K562 (cell line): ENCODE data around the gene TK1. TPM values are rescaled to one million over a fixed set of nuclear protein-coding genes. Genes with fewer than 3 reads are reported as not detected.

Experiments used
- CBX5 ChIP-seq: IDR thresholded peaks from 2 replicates; pipeline ENCODE4 v1.6.1; 2014; ENCODE audit warnings: low read depth, borderline replicate concordance
- CREBBP ChIP-seq: IDR thresholded peaks from one replicate; pipeline ENCODE4 v1.6.1; 2012; ENCODE audit warnings: low read depth, mild to moderate bottlenecking, control low read depth, inconsistent platforms, low read length
- DMBX1 ChIP-seq: fragments of 250-450 bp; sonication (Bioruptor Pico); IDR thresholded peaks from 2 replicates; pipeline ENCODE4 v1.8.0; 2022; ENCODE audit warnings: inconsistent platforms, mild to moderate bottlenecking, moderate library complexity, borderline replicate concordance
- FOXM1 ChIP-seq, 2 experiments: fragments of 450-650 bp in 1 of 2; sonication (generic) in 1 of 2; formaldehyde crosslinking in 1 of 2; IDR thresholded peaks; 2 replicates each; pipeline versions ENCODE4 v1.6.1 to v1.9.0; 2017 to 2022; ENCODE audit warnings: low read depth in 2 of 2, mild to moderate bottlenecking in 2 of 2, missing genetic modification reagents in 1 of 2, moderate library complexity in 1 of 2
- MEF2D ChIP-seq: conservative IDR thresholded peaks from 2 replicates; pipeline ENCODE4 v1.6.1; 2016; ENCODE audit warnings: low read depth, missing genetic modification characterization, missing compliant biosample characterization
- NEUROD1 ChIP-seq: fragments of 150-350 bp; IDR thresholded peaks from 2 replicates; pipeline ENCODE4 v1.6.1; 2014; ENCODE audit warnings: borderline replicate concordance, low read length, low read depth; ENCODE audit not compliant: partially characterized antibody
- NUFIP1 ChIP-seq: fragments of 450-650 bp; IDR thresholded peaks from 2 replicates; pipeline ENCODE4 v1.6.1; 2018; ENCODE audit not compliant: partially characterized antibody
- OTX1 ChIP-seq: fragments of 450-650 bp; formaldehyde crosslinking; IDR thresholded peaks from 2 replicates; pipeline ENCODE4 v1.4.0; 2022; ENCODE audit warnings: mild to moderate bottlenecking
- ZNF778 ChIP-seq: fragments of 450-650 bp; formaldehyde crosslinking; IDR thresholded peaks from 2 replicates; pipeline ENCODE4 v1.4.0; 2020; ENCODE audit warnings: mild to moderate bottlenecking, moderate library complexity
- polyA plus RNA-seq, 8 experiments: library from polyadenylated mRNA; depleted of rRNA in 4 of 8; stranded (reverse) in 5 of 8; unstranded in 3 of 8; fragments of >200 nt; fragmentation: Nextera tagmentation in 2 of 8; fragmentation: Illumina TruSeq in 1 of 8; extraction: Ambion mirVana in 2 of 8; extraction: Trizol in 1 of 8; gene quantifications; 2 replicates each; pipeline versions ENCODE4 v1.2.1 to v1.2.3, GENCODE V29; 2011 to 2014; ENCODE audit warnings: inconsistent platforms in 1 of 8, missing spikeins in 1 of 8
- total RNA-seq, 7 experiments: library from RNA; depleted of rRNA in 6 of 7; stranded (reverse); fragments of >200 nt in 6 of 7; fragmentation: Illumina TruSeq in 2 of 7; extraction: Trizol in 2 of 7; gene quantifications; 2 replicates each; pipeline versions ENCODE4 v1.2.1 to v1.2.3, GENCODE V29; 2011 to 2021; ENCODE audit warnings: low replicate concordance in 1 of 7
- TF ChIP-seq, protein P1 (sequence below): fragments of 450-650 bp; IDR thresholded peaks from 2 replicates; pipeline ENCODE4 v1.6.1; 2016; ENCODE audit warnings: mild to moderate bottlenecking
- TF ChIP-seq, protein P2 (sequence below): sonication (generic); formaldehyde crosslinking; IDR thresholded peaks from 2 replicates; pipeline ENCODE4 v1.8.0; 2022; ENCODE audit warnings: mild to moderate bottlenecking, missing genetic modification reagents
- TF ChIP-seq, protein P3 (sequence below): fragments of 250-450 bp; sonication (Bioruptor Pico); IDR thresholded peaks from 2 replicates; pipeline ENCODE4 v1.5.0; 2021
- TF ChIP-seq, protein P4 (sequence below): fragments of 450-650 bp; IDR thresholded peaks from 2 replicates; pipeline ENCODE4 v1.6.1; 2018; ENCODE audit not compliant: partially characterized antibody

Gene TK1
- total and polyA plus RNA-seq, 9 of the 15 experiments (the other 6 are each of a cell fraction or from before 2014, with no cell fraction given): 8.4 to 280 (median 103) TPM

DNA sequence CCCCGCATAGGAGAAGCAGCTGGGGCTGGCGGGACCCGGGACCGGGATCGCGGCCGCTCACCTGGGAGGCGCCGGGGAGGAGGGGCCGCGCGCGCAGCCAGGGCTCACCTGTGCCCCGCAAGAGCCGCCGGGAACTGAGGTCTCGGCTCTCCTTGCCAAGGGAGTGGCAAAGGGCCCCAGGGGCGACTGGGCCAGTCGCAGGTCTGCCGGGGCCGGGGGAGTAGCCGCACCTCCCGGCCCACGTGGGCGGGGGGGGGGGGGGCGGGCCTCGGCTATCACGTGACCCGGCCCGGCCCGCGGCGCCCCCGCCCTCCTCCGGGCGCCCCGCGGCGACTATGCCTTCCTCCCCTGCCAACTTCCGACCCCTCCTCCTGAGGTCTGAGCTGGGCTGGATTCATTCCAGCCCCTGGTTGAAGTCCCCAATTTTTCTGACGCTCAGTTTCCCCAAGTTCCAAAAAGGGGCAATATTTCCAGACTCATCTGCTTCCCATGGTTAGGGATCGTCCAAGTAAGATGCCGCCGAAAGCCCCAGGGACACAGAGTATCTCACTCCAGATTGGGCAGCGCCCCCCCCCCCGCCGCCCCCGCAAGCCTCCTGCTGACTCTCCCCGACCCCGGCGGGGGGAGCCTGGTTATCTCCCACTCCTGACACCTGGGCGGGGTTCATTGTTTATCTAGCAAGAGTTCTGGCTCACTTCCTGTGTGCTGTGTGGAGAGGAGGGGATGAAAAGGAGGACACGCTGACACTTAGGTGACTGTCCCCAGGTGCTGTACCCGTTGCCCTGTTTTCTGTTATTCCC, 58.1 kb downstream of the TK1 start, which contains the start of gene TMC6 (continued):
- TF ChIP-seq, protein P1, sequence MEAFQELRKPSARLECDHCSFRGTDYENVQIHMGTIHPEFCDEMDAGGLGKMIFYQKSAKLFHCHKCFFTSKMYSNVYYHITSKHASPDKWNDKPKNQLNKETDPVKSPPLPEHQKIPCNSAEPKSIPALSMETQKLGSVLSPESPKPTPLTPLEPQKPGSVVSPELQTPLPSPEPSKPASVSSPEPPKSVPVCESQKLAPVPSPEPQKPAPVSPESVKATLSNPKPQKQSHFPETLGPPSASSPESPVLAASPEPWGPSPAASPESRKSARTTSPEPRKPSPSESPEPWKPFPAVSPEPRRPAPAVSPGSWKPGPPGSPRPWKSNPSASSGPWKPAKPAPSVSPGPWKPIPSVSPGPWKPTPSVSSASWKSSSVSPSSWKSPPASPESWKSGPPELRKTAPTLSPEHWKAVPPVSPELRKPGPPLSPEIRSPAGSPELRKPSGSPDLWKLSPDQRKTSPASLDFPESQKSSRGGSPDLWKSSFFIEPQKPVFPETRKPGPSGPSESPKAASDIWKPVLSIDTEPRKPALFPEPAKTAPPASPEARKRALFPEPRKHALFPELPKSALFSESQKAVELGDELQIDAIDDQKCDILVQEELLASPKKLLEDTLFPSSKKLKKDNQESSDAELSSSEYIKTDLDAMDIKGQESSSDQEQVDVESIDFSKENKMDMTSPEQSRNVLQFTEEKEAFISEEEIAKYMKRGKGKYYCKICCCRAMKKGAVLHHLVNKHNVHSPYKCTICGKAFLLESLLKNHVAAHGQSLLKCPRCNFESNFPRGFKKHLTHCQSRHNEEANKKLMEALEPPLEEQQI: no peak; the same call in 1 of the 2 replicates
- TF ChIP-seq, protein P2, sequence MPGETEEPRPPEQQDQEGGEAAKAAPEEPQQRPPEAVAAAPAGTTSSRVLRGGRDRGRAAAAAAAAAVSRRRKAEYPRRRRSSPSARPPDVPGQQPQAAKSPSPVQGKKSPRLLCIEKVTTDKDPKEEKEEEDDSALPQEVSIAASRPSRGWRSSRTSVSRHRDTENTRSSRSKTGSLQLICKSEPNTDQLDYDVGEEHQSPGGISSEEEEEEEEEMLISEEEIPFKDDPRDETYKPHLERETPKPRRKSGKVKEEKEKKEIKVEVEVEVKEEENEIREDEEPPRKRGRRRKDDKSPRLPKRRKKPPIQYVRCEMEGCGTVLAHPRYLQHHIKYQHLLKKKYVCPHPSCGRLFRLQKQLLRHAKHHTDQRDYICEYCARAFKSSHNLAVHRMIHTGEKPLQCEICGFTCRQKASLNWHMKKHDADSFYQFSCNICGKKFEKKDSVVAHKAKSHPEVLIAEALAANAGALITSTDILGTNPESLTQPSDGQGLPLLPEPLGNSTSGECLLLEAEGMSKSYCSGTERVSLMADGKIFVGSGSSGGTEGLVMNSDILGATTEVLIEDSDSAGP (CRISPR knock-in tag): no peak
- TF ChIP-seq MEF2D (tag) (0 out of 2 replicates have a peak, but pooled peaks have one; percentile 39), NUFIP1 (no peak), ZNF778 (CRISPR knock-in tag) (no peak), NEUROD1 (peak; percentile 75), DMBX1 (CRISPR knock-in tag) (peak; percentile 75; the same call in 1 of the 2 replicates), CREBBP (no peak), OTX1 (CRISPR knock-in tag) (0 out of 2 replicates have a peak, but pooled peaks have one; percentile 2), CBX5 (no peak), FOXM1 (IDR thresholded peaks at IDR 0.05; ENCODE audit: low read depth) (peak; percentile 77; the same call in 1 of the 2 replicates), FOXM1 (CRISPR knock-in tag; IDR thresholded peaks at IDR 0.05; ENCODE audit: low read depth) (no peak)
- TF ChIP-seq, protein P3, sequence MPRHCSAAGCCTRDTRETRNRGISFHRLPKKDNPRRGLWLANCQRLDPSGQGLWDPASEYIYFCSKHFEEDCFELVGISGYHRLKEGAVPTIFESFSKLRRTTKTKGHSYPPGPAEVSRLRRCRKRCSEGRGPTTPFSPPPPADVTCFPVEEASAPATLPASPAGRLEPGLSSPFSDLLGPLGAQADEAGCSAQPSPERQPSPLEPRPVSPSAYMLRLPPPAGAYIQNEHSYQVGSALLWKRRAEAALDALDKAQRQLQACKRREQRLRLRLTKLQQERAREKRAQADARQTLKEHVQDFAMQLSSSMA (CRISPR knock-in tag): no peak
- TF ChIP-seq, protein P4, sequence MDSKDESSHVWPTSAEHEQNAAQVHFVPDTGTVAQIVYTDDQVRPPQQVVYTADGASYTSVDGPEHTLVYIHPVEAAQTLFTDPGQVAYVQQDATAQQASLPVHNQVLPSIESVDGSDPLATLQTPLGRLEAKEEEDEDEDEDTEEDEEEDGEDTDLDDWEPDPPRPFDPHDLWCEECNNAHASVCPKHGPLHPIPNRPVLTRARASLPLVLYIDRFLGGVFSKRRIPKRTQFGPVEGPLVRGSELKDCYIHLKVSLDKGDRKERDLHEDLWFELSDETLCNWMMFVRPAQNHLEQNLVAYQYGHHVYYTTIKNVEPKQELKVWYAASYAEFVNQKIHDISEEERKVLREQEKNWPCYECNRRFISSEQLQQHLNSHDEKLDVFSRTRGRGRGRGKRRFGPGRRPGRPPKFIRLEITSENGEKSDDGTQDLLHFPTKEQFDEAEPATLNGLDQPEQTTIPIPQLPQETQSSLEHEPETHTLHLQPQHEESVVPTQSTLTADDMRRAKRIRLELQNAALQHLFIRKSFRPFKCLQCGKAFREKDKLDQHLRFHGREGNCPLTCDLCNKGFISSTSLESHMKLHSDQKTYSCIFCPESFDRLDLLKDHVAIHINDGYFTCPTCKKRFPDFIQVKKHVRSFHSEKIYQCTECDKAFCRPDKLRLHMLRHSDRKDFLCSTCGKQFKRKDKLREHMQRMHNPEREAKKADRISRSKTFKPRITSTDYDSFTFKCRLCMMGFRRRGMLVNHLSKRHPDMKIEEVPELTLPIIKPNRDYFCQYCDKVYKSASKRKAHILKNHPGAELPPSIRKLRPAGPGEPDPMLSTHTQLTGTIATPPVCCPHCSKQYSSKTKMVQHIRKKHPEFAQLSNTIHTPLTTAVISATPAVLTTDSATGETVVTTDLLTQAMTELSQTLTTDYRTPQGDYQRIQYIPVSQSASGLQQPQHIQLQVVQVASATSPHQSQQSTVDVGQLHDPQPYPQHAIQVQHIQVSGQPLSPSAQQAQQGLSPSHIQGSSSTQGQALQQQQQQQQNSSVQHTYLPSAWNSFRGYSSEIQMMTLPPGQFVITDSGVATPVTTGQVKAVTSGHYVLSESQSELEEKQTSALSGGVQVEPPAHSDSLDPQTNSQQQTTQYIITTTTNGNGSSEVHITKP: peak; percentile 91
